HEK293T (cell line): ENCODE results near the gene SNCAIP.

Experiments used
- ARNT ChIP-seq: fragments of 450-650 bp; IDR thresholded peaks from 2 replicates; pipeline ENCODE4 v1.6.1; 2017; ENCODE audit warnings: mild to moderate bottlenecking
- ELF4 ChIP-seq: fragments of 450-650 bp; IDR thresholded peaks from 2 replicates; pipeline ENCODE4 v1.6.1; 2017; ENCODE audit warnings: antibody characterized with exemption
- PKNOX1 ChIP-seq: fragments of 450-650 bp; IDR thresholded peaks from 2 replicates; pipeline ENCODE4 v1.6.1; 2016

- TF ChIP-seq ELF4 (no peak), ARNT (no peak), PKNOX1 (no peak)
Measured at GRCh38 chr5:122439645-122440044, 127.6 kb downstream of the SNCAIP start.
